Panc1 (cell line): ENCODE results near the gene FAM163A. TPM values are rescaled to one million over a fixed set of nuclear protein-coding genes. Genes with fewer than 3 reads are reported as not detected.

Experiments used
- ATAC-seq: fragments of 200-7000 bp; cut with Tn5 transposase; 2 replicates; pipeline ENCODE4 v1.9.1; 2020; ENCODE audit warnings: mild to moderate bottlenecking, moderate library complexity
- BruUV-seq: library from RNA; stranded (reverse); fragments of 400-500 nt; replicated peaks from 2 replicates; lab custom pipeline; 2021; lab: Mats Ljungman, UMichigan
- CTCF ChIA-PET: fragments of 300-600 bp; sonication (Branson Sonifier 250); formaldehyde crosslinking; loops from one replicate; lab custom pipeline; 2022; ENCODE audit warnings: antibody characterized with exemption; lab: Charles Lee
- POLR2A ChIA-PET: fragments of 300-600 bp; sonication (Branson Sonifier 250); formaldehyde crosslinking; loops from one replicate; lab custom pipeline; 2022; ENCODE audit warnings: antibody characterized with exemption; lab: Charles Lee
- DNase-seq: peaks from one replicate; pipeline ENCODE4 v3.0.0-alpha.2; 2010; ENCODE audit warnings: low read depth, low spot score
- H3K27ac ChIP-seq: 2 replicates; pipeline ENCODE4 v1.5.1; 2011; ENCODE audit warnings: mild to moderate bottlenecking, low read length, inconsistent platforms
- H3K27me3 ChIP-seq: fragments of 200-500 bp; sonication (Bioruptor generic); 2 replicates; pipeline ENCODE4 v1.6.0; 2014; ENCODE audit warnings: low read length, inconsistent platforms; ENCODE audit not compliant: control insufficient read depth, insufficient read depth
- H3K36me3 ChIP-seq: fragments of 200-500 bp; sonication (Bioruptor generic); 2 replicates; pipeline ENCODE4 v1.5.1; 2014; ENCODE audit warnings: inconsistent platforms, mild to moderate bottlenecking, low read length, moderate library complexity; ENCODE audit not compliant: control insufficient read depth, insufficient read depth
- H3K4me1 ChIP-seq: 2 replicates; pipeline ENCODE4 v1.5.1; 2011; ENCODE audit warnings: inconsistent platforms, mild to moderate bottlenecking, low read length, moderate library complexity; ENCODE audit not compliant: control insufficient read depth, insufficient read depth
- H3K4me3 ChIP-seq, 2 experiments: 2 replicates each; pipeline ENCODE4 v1.5.1; 2011 to 2012; ENCODE audit warnings: low read depth in 2 of 2, low read length in 2 of 2, mild to moderate bottlenecking in 2 of 2, inconsistent platforms in 1 of 2, moderate library complexity in 1 of 2
- H3K9me3 ChIP-seq: fragments of 200-500 bp; sonication (Bioruptor generic); 2 replicates; pipeline ENCODE4 v1.5.1; 2014; ENCODE audit warnings: low read depth, mild to moderate bottlenecking, inconsistent platforms, low read length, moderate library complexity; ENCODE audit not compliant: control insufficient read depth, insufficient read depth
- POLR2AphosphoS5 ChIP-seq: IDR thresholded peaks from 2 replicates; pipeline ENCODE4 v1.6.1; 2012; ENCODE audit warnings: mild to moderate bottlenecking, low read depth, low read length, moderate library complexity
- SIN3A ChIP-seq: IDR thresholded peaks from 2 replicates; pipeline ENCODE4 v1.6.1; 2012; ENCODE audit warnings: low read depth, mild to moderate bottlenecking, low read length, moderate library complexity, borderline replicate concordance; ENCODE audit not compliant: insufficient read depth
- TCF7L2 ChIP-seq: IDR thresholded peaks from 2 replicates; pipeline ENCODE4 v1.6.1; 2011; ENCODE audit warnings: mild to moderate bottlenecking, low read depth, low read length, inconsistent platforms
- in situ Hi-C: cut with HindIII; loops from 2 replicates; pipeline ENCODE4 v1.10.0; 2016; ENCODE audit warnings: low sequenced_read_pairs, low pct_unique_long_range_greater_than_20kb
- intact Hi-C: fragments of 100-400 bp; cut with micrococcal nuclease; formaldehyde crosslinking; loops from one replicate; pipeline ENCODE4 v1.10.0; 2022; ENCODE audit not compliant: unreplicated experiment
- total RNA-seq: library from RNA; stranded (reverse); gene quantifications from one replicate; pipeline ENCODE4 v1.2.1, GENCODE V29; 2021; ENCODE audit not compliant: unreplicated experiment
- TF ChIP-seq, protein P1 (sequence below): fragments of 450-650 bp; IDR thresholded peaks from 2 replicates; pipeline ENCODE4 v1.5.1; 2017; ENCODE audit warnings: mild to moderate bottlenecking
- TF ChIP-seq, protein P2 (sequence below), 2 experiments: IDR thresholded peaks; 2 replicates each; pipeline ENCODE4 v1.6.1; 2011 to 2012; ENCODE audit warnings: low read depth in 2 of 2, control low read depth in 1 of 2, low read length in 1 of 2, mild to moderate bottlenecking in 1 of 2, moderate library complexity in 1 of 2; ENCODE audit not compliant: insufficient read depth in 1 of 2

Gene FAM163A
- total RNA-seq, 1 experiment from 2014 or later: not detected

DNA sequence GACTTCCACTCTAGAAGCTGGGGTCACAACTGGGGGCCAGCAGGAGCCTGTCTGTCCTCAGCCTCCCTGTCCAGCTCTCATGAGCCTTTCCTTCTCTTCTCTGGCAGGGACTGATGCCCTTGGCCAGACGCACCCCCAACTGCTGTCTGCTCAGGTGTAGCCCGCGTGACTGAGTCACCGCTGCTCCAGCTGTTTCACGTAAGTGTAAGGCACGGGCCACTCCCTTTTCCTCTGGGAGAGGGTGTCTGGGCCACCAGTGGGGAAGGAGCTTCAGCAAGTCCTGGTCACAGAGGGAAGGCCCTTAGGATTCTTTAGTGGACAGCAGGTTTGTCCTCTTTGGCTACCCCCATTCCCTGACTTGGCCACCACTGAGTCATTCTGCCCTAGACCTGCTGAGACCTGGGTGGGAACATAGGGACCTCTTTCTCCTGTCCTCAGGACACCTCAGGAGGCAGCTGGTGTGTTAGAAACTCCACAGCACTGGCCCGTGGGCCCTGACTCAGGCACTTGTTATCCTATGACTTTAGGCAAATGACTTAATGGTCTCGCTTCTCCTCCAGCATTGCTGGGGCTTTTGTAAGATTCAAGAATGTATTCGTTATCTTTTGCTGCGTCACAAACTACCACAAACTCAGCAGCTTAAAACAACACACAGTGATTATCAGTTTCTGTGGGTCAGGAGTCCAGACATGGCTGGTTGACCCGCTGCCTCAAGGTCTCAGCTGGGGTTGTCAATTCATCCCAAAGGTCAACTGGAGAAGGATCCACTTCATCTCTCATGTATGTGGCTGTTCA is 64.8 kb downstream of the FAM163A start:
- Histone ChIP-seq H3K9me3 (no peaks in the 10 kb centered on the region), H3K27ac (no peak overlapping the region), H3K36me3 (no peaks in the 10 kb centered on the region), H3K4me3 (no peak overlapping the region), H3K27me3 (0 out of 2 replicates have a peak, but pooled peaks cover 2% of the 10 kb centered on the region), H3K4me1 (no peaks in the 10 kb centered on the region)
- TF ChIP-seq TCF7L2 (no peak), POLR2AphosphoS5 (no peak), SIN3A (no peak)
- no TSS peak for BruUV-seq
- in situ Hi-C loops: no loop called here
- intact Hi-C loops: no loop called here
- ATAC-seq: no peak
- POLR2A ChIA-PET: no interaction called here
- CTCF ChIA-PET: no interaction called here
- DNase-seq: no peak

DNA sequence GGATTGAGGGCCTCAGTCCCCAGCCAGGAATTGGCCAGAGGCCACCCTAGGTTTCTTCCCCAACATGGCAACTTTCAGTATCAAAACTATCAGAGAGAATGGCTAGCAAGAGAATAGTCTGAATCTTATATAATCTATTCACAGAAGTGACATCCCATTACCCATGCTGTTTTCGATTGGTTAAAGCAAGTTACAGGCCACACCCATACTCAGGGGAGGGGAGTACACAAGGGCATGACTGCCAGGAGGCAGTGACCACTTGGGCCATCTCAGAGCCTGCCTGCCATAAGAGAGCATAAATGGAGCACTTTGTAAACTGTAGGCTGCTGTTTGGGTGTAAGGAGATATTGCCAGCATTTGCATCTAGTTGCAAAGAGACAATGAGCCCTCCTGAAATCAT is 65.4 kb downstream of the FAM163A start:
- CTCF ChIA-PET: interaction anchor here (0.7 kb wide), 1 partner anchor 297 kb away, joined by 4 read pairs; no protein-coding TSS in a partner anchor
- Histone ChIP-seq H3K27ac (no peak overlapping the region), H3K9me3 (no peaks in the 10 kb centered on the region), H3K4me1 (no peaks in the 10 kb centered on the region), H3K36me3 (no peaks in the 10 kb centered on the region), H3K4me3 (no peak overlapping the region), H3K27me3 (0 out of 2 replicates have a peak, but pooled peaks cover 2% of the 10 kb centered on the region)
- ATAC-seq: no peak
- DNase-seq: no peak
- no TSS peak for BruUV-seq
- in situ Hi-C loops: no loop called here
- intact Hi-C loops: no loop called here
- no peak for TF ChIP-seq TCF7L2
- TF ChIP-seq POLR2AphosphoS5: no peak
- TF ChIP-seq, protein P1, sequence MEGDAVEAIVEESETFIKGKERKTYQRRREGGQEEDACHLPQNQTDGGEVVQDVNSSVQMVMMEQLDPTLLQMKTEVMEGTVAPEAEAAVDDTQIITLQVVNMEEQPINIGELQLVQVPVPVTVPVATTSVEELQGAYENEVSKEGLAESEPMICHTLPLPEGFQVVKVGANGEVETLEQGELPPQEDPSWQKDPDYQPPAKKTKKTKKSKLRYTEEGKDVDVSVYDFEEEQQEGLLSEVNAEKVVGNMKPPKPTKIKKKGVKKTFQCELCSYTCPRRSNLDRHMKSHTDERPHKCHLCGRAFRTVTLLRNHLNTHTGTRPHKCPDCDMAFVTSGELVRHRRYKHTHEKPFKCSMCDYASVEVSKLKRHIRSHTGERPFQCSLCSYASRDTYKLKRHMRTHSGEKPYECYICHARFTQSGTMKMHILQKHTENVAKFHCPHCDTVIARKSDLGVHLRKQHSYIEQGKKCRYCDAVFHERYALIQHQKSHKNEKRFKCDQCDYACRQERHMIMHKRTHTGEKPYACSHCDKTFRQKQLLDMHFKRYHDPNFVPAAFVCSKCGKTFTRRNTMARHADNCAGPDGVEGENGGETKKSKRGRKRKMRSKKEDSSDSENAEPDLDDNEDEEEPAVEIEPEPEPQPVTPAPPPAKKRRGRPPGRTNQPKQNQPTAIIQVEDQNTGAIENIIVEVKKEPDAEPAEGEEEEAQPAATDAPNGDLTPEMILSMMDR: no peak
- no peak for TF ChIP-seq SIN3A
- TF ChIP-seq, protein P2, sequence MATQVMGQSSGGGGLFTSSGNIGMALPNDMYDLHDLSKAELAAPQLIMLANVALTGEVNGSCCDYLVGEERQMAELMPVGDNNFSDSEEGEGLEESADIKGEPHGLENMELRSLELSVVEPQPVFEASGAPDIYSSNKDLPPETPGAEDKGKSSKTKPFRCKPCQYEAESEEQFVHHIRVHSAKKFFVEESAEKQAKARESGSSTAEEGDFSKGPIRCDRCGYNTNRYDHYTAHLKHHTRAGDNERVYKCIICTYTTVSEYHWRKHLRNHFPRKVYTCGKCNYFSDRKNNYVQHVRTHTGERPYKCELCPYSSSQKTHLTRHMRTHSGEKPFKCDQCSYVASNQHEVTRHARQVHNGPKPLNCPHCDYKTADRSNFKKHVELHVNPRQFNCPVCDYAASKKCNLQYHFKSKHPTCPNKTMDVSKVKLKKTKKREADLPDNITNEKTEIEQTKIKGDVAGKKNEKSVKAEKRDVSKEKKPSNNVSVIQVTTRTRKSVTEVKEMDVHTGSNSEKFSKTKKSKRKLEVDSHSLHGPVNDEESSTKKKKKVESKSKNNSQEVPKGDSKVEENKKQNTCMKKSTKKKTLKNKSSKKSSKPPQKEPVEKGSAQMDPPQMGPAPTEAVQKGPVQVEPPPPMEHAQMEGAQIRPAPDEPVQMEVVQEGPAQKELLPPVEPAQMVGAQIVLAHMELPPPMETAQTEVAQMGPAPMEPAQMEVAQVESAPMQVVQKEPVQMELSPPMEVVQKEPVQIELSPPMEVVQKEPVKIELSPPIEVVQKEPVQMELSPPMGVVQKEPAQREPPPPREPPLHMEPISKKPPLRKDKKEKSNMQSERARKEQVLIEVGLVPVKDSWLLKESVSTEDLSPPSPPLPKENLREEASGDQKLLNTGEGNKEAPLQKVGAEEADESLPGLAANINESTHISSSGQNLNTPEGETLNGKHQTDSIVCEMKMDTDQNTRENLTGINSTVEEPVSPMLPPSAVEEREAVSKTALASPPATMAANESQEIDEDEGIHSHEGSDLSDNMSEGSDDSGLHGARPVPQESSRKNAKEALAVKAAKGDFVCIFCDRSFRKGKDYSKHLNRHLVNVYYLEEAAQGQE (IDR thresholded peaks at IDR 0.05; ENCODE audit: insufficient read depth in 1 of 2, low read depth in 2 of 2, low read length in 1 of 2): no peak
- POLR2A ChIA-PET: no interaction called here
